AG09309 (cell line): Measurements from ENCODE around the gene CNGB1.

ENCODE experiments used
- DNase-seq: peaks from one replicate; pipeline ENCODE4 v3.0.0-alpha.2; 2010; ENCODE audit warnings: low read depth
- H3K4me3 ChIP-seq: 2 replicates; pipeline ENCODE4 v1.5.1; 2011; ENCODE audit warnings: mild to moderate bottlenecking, low read depth, low read length, moderate library complexity; ENCODE audit not compliant: control insufficient read depth
- TF ChIP-seq, protein P1 (sequence below): IDR thresholded peaks from 2 replicates; pipeline ENCODE4 v1.5.1; 2011; ENCODE audit warnings: mild to moderate bottlenecking, low read depth, low read length, inconsistent platforms; ENCODE audit not compliant: insufficient read depth, control insufficient read depth; ENCODE audit errors: missing control alignments

CNGB1 gene

DNA sequence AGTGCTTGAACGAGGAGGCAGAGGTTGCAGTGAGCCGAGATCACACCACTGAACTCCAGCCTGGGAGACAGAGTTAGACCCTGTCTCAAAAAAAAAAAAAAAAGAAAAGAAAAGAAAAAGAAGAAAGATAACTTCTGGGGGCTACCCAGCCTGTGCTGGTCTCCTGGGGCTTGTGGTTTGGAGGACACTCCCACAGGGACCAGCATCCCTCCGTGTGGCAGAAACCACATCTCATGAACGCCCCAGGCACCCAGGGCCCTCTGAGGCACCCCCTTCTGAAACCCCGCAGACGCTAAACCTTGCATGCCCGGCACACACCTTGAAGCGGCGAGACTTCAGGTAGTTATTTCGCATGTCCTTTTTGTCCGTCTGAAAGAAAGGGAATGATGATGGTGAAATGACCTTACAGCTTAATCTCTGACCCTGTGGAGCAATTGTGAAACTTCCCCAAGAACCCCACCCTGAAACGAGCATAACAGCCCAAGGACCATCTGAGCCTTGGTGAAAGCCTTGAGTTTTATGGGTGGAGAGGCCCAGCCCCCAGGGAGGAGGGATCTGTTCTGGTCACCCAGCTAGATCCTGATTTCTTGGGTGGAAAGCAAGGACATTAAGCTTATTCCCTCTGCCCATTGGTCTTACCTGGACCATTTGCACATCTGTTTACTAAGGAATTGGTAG is 55.0 kb downstream of the CNGB1 start:
- TF ChIP-seq, protein P1, sequence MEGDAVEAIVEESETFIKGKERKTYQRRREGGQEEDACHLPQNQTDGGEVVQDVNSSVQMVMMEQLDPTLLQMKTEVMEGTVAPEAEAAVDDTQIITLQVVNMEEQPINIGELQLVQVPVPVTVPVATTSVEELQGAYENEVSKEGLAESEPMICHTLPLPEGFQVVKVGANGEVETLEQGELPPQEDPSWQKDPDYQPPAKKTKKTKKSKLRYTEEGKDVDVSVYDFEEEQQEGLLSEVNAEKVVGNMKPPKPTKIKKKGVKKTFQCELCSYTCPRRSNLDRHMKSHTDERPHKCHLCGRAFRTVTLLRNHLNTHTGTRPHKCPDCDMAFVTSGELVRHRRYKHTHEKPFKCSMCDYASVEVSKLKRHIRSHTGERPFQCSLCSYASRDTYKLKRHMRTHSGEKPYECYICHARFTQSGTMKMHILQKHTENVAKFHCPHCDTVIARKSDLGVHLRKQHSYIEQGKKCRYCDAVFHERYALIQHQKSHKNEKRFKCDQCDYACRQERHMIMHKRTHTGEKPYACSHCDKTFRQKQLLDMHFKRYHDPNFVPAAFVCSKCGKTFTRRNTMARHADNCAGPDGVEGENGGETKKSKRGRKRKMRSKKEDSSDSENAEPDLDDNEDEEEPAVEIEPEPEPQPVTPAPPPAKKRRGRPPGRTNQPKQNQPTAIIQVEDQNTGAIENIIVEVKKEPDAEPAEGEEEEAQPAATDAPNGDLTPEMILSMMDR = no peak
- no peak overlapping the region for H3K4me3 ChIP-seq
- no peak for DNase-seq

DNA sequence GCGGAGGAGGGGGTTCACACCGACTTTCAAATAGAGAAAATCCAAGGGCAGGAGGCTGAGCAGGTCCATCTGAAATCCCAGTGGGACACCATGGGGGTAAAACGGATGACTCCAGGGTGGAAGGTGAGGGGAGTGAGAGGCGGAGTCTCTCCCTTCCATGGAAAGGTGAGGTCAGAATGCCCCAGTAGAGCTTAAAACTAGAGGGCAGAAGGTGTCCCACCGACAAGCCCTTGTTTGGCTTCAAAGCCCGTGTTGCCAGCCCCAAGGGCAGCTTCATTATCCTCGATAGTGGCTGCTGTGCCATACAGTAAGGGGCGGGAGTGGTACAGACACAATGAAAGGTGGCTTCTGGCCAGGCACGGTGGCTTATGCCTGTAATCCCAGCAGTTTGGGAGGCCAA is 55.7 kb downstream of the CNGB1 start:
- TF ChIP-seq, protein P1 = no peak
- DNase-seq = no peak
- H3K4me3 ChIP-seq = no peak overlapping the region

DNA sequence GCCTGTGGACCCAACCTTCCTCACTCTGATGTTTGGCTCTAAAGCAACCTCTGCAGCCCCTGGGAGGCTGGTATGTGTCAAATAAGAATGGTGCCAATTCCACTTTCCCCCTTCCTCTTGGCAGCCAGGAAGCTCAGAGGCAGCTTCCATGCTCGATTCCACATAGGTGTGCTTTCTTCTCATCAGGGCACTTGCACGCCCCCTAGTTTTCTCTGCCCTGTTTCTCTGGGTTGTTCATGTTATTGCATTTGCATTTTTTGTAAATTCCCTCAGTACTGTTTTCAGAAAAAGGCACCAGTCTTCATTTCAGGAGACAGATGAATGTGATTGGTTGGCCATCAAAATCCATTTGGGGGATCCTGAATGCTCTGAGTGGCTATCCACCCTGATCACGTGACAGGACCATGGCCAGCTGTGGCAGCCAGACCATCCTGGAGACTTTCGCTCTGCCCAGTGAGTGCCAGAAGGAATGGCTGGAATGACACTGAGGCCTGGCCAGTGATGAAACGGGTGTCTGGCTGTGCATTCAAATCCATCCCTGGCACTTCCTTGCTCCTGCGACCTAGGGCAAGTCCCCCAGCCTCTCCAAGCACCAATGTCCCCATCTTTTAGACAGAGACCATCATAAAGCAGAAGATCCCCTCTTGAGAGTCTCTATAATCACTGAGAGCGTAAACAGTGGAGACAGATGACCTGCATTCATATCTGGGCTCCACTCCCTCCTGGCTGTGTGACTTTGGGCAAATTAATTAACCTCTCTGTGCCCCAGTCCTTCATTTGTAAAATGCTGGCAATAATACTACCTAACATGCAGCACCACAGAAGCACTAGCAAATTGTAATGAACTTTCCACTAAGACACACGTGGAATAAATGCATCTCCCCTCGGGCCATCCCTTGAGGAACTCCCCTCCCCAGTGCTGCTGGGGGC is 56.4 kb downstream of the CNGB1 start:
- H3K4me3 ChIP-seq = no peak overlapping the region
- DNase-seq = no peak
- TF ChIP-seq, protein P1 = no peak

DNA sequence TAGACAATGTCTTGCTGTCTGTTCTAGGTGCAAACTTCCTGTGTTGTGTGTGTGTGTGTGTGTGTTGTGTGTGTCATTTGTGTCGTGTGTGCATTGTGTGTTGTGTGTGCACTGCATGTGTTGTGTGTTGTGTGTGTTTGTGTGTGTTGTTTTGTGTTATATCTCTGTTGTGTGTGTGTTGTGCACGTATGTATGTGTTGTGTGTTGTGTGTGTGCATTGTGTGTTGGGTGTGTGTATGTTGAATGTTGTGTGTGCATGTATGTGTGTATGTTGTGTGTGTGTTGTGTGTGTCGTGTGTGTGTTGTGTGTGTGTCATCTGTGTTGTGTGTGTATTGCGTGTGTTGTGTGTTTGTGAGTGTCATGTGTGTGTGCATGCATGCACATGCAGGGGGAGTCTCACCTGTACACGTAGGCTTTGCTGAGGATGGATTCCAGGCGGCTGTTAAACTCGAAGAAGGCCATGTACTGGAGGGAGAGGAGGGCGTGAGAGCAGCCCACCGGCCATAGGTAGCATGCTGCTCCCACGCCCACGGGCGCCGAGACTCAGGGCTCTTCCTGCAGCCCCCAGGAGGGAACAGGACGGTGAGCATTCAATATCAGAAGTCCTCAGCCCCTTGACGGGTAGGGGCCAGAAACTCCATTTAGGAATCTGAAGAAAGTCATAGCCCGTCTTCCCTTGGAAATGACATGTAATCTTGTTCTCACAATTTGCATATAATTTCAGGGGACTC is 58.2 kb downstream of the CNGB1 start:
- H3K4me3 ChIP-seq = no peak overlapping the region
- no peak for DNase-seq
- TF ChIP-seq, protein P1 = no peak

DNA sequence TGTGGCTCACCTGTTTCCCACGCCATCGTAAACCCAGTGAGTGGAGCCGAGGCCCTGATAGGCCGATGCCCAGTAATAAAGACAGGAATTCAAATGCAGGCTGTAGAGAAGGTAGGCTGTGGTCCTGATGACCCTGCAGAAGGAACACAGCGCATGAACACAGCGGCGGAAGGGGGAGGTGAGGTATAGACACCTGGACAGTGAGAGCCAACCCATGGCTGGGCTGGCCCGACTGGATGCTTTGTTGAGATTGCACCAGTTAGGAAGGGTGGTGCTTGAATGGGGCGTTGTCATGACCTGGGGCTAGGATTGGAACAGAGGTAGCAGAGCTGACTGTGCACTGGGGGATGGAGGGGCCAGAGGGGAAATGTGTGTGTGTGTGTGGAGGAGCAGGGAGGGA is 59.2 kb downstream of the CNGB1 start:
- no peak overlapping the region for H3K4me3 ChIP-seq
- DNase-seq = no peak
- TF ChIP-seq, protein P1 = no peak

DNA sequence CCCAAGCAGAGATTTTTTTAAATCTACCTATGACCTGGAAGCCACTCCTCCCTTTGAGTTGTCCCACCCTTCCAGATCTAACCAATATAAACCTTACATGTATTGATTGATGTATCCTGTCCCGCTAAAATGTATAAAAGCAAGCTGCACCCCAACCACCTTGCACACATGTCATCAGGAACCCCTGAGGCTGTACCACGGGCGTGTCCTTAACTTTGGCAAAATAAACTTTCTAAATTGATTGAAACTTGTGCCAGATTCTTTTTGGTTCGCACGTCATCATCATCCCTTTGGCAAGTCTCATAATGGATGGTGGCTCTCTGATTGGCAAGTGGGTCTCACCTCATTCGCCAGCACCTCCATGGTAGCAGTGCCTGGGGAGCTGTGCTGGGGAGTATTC is 60.2 kb downstream of the CNGB1 start:
- no peak overlapping the region for H3K4me3 ChIP-seq
- TF ChIP-seq, protein P1 = no peak
- no peak for DNase-seq
